Fibroblast of mammary gland (primary cell): ENCODE results near the gene GRIA4.

Experiments used
- DNase-seq: peaks from one replicate; pipeline ENCODE4 v3.0.0-alpha.2; 2010; ENCODE audit warnings: low read depth
- H3K4me3 ChIP-seq: 2 replicates; pipeline ENCODE4 v1.5.1; 2011; ENCODE audit warnings: low read depth, mild to moderate bottlenecking, low read length, moderate library complexity; ENCODE audit not compliant: control insufficient read depth
- TF ChIP-seq, protein P1 (sequence below): conservative IDR thresholded peaks from 2 replicates; pipeline ENCODE4 v1.5.1; 2011; ENCODE audit warnings: low read depth, low read length, inconsistent platforms; ENCODE audit not compliant: control insufficient read depth, insufficient read depth

GRIA4 gene

DNA sequence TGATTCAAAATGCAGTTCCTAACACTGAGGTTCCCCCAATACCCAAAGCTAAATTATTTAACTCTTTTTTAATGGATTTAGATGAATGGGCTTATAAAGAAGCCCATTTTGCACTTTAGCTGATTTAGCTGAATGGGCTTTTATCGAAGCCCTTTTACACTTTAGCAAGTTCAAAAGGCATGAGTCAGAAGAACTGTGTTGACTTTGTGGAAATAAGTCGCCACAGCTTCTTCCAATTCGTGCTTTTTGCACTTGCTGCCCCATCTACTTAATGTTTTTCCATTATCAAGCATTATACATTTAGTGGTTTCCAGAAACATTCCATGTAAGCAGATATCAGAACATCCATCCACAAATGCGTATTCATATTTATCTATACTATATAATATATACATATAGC, 20.5 kb upstream of the GRIA4 start:
- TF ChIP-seq, protein P1, sequence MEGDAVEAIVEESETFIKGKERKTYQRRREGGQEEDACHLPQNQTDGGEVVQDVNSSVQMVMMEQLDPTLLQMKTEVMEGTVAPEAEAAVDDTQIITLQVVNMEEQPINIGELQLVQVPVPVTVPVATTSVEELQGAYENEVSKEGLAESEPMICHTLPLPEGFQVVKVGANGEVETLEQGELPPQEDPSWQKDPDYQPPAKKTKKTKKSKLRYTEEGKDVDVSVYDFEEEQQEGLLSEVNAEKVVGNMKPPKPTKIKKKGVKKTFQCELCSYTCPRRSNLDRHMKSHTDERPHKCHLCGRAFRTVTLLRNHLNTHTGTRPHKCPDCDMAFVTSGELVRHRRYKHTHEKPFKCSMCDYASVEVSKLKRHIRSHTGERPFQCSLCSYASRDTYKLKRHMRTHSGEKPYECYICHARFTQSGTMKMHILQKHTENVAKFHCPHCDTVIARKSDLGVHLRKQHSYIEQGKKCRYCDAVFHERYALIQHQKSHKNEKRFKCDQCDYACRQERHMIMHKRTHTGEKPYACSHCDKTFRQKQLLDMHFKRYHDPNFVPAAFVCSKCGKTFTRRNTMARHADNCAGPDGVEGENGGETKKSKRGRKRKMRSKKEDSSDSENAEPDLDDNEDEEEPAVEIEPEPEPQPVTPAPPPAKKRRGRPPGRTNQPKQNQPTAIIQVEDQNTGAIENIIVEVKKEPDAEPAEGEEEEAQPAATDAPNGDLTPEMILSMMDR = no peak
- no peak overlapping the region for H3K4me3 ChIP-seq
- no peak for DNase-seq

DNA sequence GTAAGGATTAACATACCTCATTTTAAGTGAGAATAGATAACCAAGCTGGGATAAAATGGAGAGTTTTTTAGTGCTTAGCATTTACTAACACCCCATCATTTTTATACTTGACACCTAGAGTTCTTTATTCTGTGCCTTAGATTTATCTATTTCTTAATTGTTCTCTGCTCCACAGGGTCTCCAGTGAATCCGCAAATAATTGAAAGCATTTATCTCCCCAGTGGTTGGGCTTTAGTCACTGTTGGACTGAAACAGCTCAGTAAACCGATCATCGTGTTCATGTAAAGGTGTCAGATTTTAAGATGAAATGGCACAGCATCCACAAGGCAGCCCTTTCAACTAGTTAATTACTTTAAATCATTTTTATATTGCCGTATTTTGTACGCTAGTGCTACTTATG, 17.8 kb upstream of the GRIA4 start:
- H3K4me3 ChIP-seq = no peak overlapping the region
- TF ChIP-seq, protein P1 = no peak
- DNase-seq = no peak

DNA sequence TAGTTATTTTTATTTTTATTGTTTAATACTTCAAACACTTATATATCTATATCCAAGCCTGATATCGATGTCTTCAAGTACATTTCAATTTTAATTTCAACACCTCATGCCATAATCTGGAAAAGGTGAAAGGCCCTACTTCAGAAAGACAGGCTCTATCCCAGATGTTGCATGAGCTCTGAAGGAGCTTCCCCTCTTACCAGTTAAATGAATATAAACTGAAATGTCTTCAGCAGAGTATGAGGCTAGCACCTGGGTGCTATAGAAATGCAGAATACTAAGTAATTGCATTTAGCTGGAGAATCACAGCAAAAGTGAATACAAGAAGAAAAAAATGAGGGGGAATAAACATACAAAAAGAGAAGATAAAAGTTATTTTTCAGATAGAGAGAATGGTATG, 11.5 kb upstream of the GRIA4 start:
- TF ChIP-seq, protein P1 = no peak
- no peak overlapping the region for H3K4me3 ChIP-seq
- no peak for DNase-seq

- H3K4me3 ChIP-seq = no peak overlapping the region
- TF ChIP-seq, protein P1 = no peak
- DNase-seq = no peak
These were observed 6.7 kb upstream of the GRIA4 start for GRCh38 chr11:105603156-105603555.

GRCh38 chr11:105609341-105609781, 512 bp upstream of the GRIA4 start:
- no peak overlapping the region for H3K4me3 ChIP-seq
- TF ChIP-seq, protein P1 = peak; percentile 27
- peak; percentile 5 for DNase-seq

DNA sequence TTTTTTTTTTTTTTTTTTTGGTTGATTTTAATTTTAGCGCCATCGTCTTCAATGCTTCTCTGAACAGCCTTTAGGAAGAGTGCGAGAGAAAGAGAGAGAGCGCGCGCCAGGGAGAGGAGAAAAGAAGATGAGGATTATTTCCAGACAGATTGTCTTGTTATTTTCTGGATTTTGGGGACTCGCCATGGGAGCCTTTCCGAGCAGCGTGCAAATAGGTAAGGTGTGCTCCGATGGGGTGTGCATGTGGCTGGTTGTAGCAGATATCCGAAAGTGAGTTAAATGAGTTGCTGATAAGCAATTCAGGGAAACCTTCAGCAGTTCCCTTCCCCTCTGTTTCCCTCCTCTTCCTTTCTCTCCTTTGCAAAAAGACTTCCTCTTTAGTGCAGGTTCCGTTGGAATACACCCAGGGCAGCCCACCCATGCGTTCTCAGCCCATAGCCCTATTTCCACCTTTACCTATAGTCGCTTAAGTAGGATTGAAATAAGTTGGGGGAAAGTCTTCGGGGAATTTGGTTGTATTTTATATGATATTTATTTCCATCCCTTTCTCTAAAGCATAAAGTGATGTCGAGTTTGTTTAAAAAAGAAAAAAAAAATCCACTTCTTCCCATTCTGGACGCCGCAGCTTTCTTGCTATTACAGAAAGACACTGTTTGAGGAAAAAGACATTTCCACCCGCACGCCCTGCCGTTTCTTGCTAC, 1.1 kb downstream of the GRIA4 start:
- DNase-seq = no peak
- TF ChIP-seq, protein P1 = no peak
- no peak overlapping the region for H3K4me3 ChIP-seq
